ENCODE measurements around the gene SDHA.

The SDHA gene

DNA sequence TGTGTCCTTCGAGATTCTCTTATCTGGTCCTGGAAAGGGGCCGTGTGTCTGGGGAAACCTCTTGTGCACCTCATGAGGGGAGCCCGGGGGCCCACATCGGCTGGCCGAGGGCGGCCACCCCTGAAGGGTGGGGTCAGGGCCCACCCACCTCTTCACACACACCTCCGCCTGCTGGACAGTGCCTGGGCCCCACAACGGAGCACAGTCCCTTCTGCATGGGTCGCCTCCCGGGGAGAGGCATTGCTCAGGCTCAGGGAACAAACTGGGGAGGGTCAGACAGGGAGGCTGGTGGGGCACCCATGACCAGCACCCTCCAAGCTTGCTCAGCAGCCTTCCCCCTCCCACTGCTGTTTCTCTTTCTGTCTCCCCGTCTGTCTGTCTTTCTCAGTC, 28.1 kb upstream of the SDHA start:
- Histone ChIP-seq H3K9me3 (ENCODE audit: insufficient read depth, low read length) (no peaks in the 10 kb centered on the region), H3K9me2 (replicated peaks; ENCODE audit: insufficient read depth, low read length) (no peaks in the 10 kb centered on the region), H4K20me1 (ENCODE audit: low read depth, low read length) (no peaks in the 10 kb centered on the region), H3K27me3 (ENCODE audit: low read length) (no peaks in the 10 kb centered on the region), H3F3A (ENCODE audit: insufficient read depth) (no peaks in the 10 kb centered on the region), H3K9ac (ENCODE audit: low read length) (no peak overlapping the region), H3K36me3 (ENCODE audit: low read length) (no peaks in the 10 kb centered on the region), H3K27ac (ENCODE audit: low read depth, low read length) (no peak overlapping the region), H3K4me3 (ENCODE audit: insufficient read depth, low read length, poor library complexity, severe bottlenecking) (no peak overlapping the region), H3K4me2 (ENCODE audit: low read depth, low read length, poor library complexity, severe bottlenecking) (no peak overlapping the region), H3K79me2 (ENCODE audit: insufficient read depth, low read length) (no peaks in the 10 kb centered on the region), H2AFZ (ENCODE audit: low read depth, low read length, severe bottlenecking) (no peak overlapping the region)
- no peak for TF ChIP-seq EZH2phosphoT487 (conservative IDR thresholded peaks at IDR 0.05; ENCODE audit: low read length)
- TF ChIP-seq, protein P1, sequence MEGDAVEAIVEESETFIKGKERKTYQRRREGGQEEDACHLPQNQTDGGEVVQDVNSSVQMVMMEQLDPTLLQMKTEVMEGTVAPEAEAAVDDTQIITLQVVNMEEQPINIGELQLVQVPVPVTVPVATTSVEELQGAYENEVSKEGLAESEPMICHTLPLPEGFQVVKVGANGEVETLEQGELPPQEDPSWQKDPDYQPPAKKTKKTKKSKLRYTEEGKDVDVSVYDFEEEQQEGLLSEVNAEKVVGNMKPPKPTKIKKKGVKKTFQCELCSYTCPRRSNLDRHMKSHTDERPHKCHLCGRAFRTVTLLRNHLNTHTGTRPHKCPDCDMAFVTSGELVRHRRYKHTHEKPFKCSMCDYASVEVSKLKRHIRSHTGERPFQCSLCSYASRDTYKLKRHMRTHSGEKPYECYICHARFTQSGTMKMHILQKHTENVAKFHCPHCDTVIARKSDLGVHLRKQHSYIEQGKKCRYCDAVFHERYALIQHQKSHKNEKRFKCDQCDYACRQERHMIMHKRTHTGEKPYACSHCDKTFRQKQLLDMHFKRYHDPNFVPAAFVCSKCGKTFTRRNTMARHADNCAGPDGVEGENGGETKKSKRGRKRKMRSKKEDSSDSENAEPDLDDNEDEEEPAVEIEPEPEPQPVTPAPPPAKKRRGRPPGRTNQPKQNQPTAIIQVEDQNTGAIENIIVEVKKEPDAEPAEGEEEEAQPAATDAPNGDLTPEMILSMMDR (IDR thresholded peaks at IDR 0.05; ENCODE audit: insufficient read depth, low read length, poor library complexity, severe bottlenecking), result no peak

DNA sequence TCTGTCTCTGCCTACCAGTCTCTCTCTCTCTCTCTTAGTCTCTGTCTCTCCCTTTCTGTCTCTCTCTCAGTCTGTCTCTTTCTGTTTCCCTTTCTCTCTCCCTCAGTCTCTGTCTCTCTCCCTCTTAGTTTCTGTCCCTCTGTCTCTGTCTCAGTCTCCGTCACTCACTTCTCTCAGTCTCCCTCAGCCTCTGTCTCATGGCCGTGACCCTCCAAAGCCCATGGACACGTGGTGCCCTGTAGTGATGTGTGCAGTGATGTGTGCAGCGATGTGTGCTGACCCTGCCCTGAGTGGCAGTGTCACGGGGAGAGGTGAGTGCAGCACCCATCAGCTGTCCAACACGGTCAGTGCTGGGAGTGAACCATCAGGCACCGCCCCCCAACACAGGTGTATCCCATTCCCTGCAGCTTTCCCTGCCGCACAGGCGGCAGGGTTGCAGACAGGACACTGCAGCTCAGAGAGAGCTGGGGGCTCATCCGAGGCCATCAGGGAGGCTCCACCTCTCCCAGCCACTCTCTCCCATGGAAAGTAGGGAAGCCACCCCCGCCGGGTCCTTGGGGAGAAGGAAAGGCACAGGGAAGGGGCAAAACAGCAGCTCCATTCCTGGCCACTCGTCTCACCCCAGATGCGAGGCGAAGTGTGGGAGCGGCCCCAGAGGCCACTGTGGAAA, 27.6 kb upstream of the SDHA start:
- no peaks in the 10 kb centered on the region for H3K36me3 ChIP-seq (ENCODE audit: low read length)
- no peak overlapping the region for H3K4me3 ChIP-seq (ENCODE audit: insufficient read depth, low read length, poor library complexity, severe bottlenecking)
- H3K27me3 ChIP-seq (ENCODE audit: low read length), result no peaks in the 10 kb centered on the region
- H2AFZ ChIP-seq (ENCODE audit: low read depth, low read length, severe bottlenecking), result no peak overlapping the region
- no peak overlapping the region for H3K27ac ChIP-seq (ENCODE audit: low read depth, low read length)
- no peak for TF ChIP-seq EZH2phosphoT487 (conservative IDR thresholded peaks at IDR 0.05; ENCODE audit: low read length)
- TF ChIP-seq, protein P1 (IDR thresholded peaks at IDR 0.05; ENCODE audit: insufficient read depth, low read length, poor library complexity, severe bottlenecking), result no peak
- no peaks in the 10 kb centered on the region for H3K9me3 ChIP-seq (ENCODE audit: insufficient read depth, low read length)
- no peaks in the 10 kb centered on the region for H4K20me1 ChIP-seq (ENCODE audit: low read depth, low read length)
- H3K9ac ChIP-seq (ENCODE audit: low read length), result no peak overlapping the region
- H3F3A ChIP-seq (ENCODE audit: insufficient read depth), result no peaks in the 10 kb centered on the region
- no peaks in the 10 kb centered on the region for H3K79me2 ChIP-seq (ENCODE audit: insufficient read depth, low read length)
- no peaks in the 10 kb centered on the region for H3K9me2 ChIP-seq (replicated peaks; ENCODE audit: insufficient read depth, low read length)
- H3K4me2 ChIP-seq (ENCODE audit: low read depth, low read length, poor library complexity, severe bottlenecking), result no peak overlapping the region

DNA sequence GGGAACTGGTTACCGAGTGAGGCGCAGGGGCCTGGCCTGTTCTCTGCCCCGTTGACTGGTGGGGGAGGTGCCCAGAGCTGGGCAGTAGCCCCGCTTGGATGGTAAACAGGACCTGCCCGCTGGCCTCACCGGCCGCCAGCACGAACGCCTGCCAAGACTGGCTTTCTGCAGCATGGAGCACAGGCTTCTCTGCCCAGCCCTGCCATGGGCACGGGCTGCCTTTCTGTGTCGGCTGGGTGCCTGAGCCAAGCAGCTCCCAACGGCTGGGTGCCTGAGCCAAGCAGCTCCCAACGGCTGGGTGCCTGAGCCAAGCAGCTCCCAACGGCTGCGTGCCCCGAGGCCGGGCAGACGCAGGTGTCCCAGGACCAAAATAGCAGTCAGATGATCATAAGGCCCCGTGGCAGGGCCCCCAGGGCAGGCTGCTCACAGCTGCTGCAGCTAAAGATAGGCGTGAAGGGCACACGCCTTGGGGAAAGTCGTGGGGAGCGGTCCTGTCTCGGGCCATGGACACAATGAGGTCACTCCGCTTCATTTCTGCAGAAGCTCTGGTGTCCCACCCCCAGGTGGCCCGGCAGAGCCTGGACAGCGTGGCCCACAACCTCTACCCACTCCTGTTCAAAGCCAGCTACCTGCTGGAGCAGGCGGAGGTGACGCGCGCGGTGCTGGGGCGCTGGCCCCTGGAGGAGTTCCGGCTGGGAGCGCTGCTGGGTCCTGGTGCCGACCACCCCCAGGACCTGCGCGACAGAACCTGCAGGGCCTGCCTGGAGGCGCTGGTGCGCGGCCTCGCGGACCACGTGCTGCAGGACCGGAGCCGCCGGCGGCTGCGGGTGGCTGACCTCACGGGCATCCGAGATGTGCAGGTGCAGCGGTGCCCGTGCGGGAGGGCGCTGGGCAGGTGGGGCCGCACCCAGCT, 26.8 kb upstream of the SDHA start, which contains the start of gene LRRC14B:
TSS of gene LRRC14B (plus strand) at position 460 of the 913 bp plus-strand sequence. CDS start at position 504, 44 bp downstream.
- H2AFZ ChIP-seq (ENCODE audit: low read depth, low read length, severe bottlenecking), result no peak within 1 kb of the TSS
- no peak within 1 kb of the TSS for H3K27ac ChIP-seq (ENCODE audit: low read depth, low read length)
- no peak within 1 kb of the TSS for H3K4me2 ChIP-seq (ENCODE audit: low read depth, low read length, poor library complexity, severe bottlenecking)

More for the DNA sequence above, 26.8 kb upstream of the SDHA start, which contains the start of gene LRRC14B:
- Histone ChIP-seq H3K9me2 (replicated peaks; ENCODE audit: insufficient read depth, low read length) (no peaks in the 10 kb centered on the region), H3K9me3 (ENCODE audit: insufficient read depth, low read length) (no peaks in the 10 kb centered on the region), H3K79me2 (ENCODE audit: insufficient read depth, low read length) (no peaks in the 10 kb centered on the region), H3F3A (ENCODE audit: insufficient read depth) (no peaks in the 10 kb centered on the region), H4K20me1 (ENCODE audit: low read depth, low read length) (no peaks in the 10 kb centered on the region), H3K4me3 (ENCODE audit: insufficient read depth, low read length, poor library complexity, severe bottlenecking) (no peak within 1 kb of the TSS), H3K27me3 (ENCODE audit: low read length) (no peaks in the 10 kb centered on the region), H3K9ac (ENCODE audit: low read length) (no peak within 1 kb of the TSS), H3K36me3 (ENCODE audit: low read length) (no peaks in the 10 kb centered on the region)
- TF ChIP-seq EZH2phosphoT487 (conservative IDR thresholded peaks at IDR 0.05; ENCODE audit: low read length), result no peak
- TF ChIP-seq, protein P1 (IDR thresholded peaks at IDR 0.05; ENCODE audit: insufficient read depth, low read length, poor library complexity, severe bottlenecking), result no peak

All from SU-DHL-6 (cell line).